Mammary epithelial cell (primary cell): ENCODE measurements around the gene LILRB3.

Source experiments
- CTCF ChIP-seq, 2 donors: IDR thresholded peaks in 1 of 2; conservative IDR thresholded peaks in 1 of 2; 2 replicates each; pipeline ENCODE4 v1.5.1; 2011 to 2012; ENCODE audit warnings: inconsistent platforms in 2 of 2, low read length in 2 of 2, mild to moderate bottlenecking in 2 of 2, control low read depth in 1 of 2, low read depth in 1 of 2; ENCODE audit not compliant: insufficient read depth in 1 of 2; ENCODE audit errors: extremely low read depth in 1 of 2
- EZH2 ChIP-seq: IDR thresholded peaks from 2 replicates; pipeline ENCODE4 v1.6.1; 2012; ENCODE audit warnings: low read length, inconsistent platforms, borderline replicate concordance

DNA sequence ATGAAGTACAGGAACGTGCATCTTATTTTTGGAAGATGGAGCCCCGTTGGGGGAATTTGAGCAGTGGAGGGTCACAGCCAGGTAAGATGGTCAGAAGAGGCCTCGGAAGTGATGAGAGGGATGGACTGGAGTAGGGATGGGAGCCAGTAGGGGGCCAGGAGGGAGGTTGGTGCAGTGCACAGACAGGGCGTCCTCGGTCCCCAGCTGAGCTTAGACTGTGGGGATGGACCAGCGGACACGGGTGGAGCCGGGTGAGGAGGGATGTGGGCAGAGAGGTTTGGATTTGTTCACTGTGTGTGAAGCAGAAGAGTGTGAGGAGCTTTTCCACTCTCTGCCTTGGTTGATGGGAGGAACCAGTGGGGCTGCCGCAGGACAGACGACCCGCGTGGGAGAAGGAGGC is 11.6 kb downstream of the LILRB3 start:
- TF ChIP-seq CTCF (conservative IDR thresholded peaks at IDR 0.05 in 1 of 2, IDR thresholded peaks at IDR 0.05 in 1 of 2; ENCODE audit: extremely low read depth in 1 of 2, insufficient read depth in 1 of 2, low read depth in 1 of 2, low read length in 2 of 2) (no peak), EZH2 (no peak)
